GM23338 (cell line): ENCODE data around the gene RALGPS1.

Experiments used
- CREB1 ChIP-seq: fragments of 250-450 bp; sonication (Bioruptor Pico); IDR thresholded peaks from 2 replicates; pipeline ENCODE4 v1.5.0; 2020; ENCODE audit warnings: low read depth, mild to moderate bottlenecking, moderate library complexity
- CTCF ChIP-seq, 2 experiments: fragments of 200-600 bp in 1 of 2; sonication (generic) in 1 of 2; conservative IDR thresholded peaks; 2 replicates each; pipeline versions ENCODE4 v1.5.1 to v1.6.1; 2016 to 2017; ENCODE audit warnings: antibody characterized with exemption in 2 of 2, low read depth in 2 of 2, mild to moderate bottlenecking in 2 of 2, moderate library complexity in 1 of 2
- ETS1 ChIP-seq: IDR thresholded peaks from 2 replicates; pipeline ENCODE4 v1.6.1; 2016; ENCODE audit warnings: antibody characterized with exemption
- EZH2 ChIP-seq: fragments of 200-600 bp; sonication (generic); IDR thresholded peaks from one replicate; pipeline ENCODE4 v1.8.0; 2017; ENCODE audit warnings: antibody characterized with exemption, mild to moderate bottlenecking, low read depth; ENCODE audit not compliant: unreplicated experiment
- EZH2phosphoT487 ChIP-seq: fragments of 200-600 bp; sonication (generic); IDR thresholded peaks from one replicate; pipeline ENCODE4 v1.8.1; 2018; ENCODE audit warnings: antibody characterized with exemption; ENCODE audit not compliant: unreplicated experiment
- JUNB ChIP-seq: IDR thresholded peaks from one replicate; pipeline ENCODE4 v1.6.1; 2016; ENCODE audit warnings: antibody characterized with exemption; ENCODE audit not compliant: unreplicated experiment
- NANOG ChIP-seq: IDR thresholded peaks from 2 replicates; pipeline ENCODE4 v1.6.1; 2016; ENCODE audit warnings: antibody characterized with exemption, borderline replicate concordance
- POLR2AphosphoS5 ChIP-seq: IDR thresholded peaks from 2 replicates; pipeline ENCODE4 v1.6.1; 2016; ENCODE audit warnings: antibody characterized with exemption, low read depth
- REST ChIP-seq: IDR thresholded peaks from one replicate; pipeline ENCODE4 v1.6.1; 2018; ENCODE audit warnings: antibody characterized with exemption; ENCODE audit not compliant: unreplicated experiment
- STAT1 ChIP-seq: IDR thresholded peaks from one replicate; pipeline ENCODE4 v1.6.1; 2016; ENCODE audit warnings: antibody characterized with exemption; ENCODE audit not compliant: unreplicated experiment
- ZNF114 ChIP-seq: fragments of 250-450 bp; sonication (Bioruptor Pico); IDR thresholded peaks from 2 replicates; pipeline ENCODE4 v1.5.0; 2020; ENCODE audit warnings: mild to moderate bottlenecking, moderate library complexity
- ZNF331 ChIP-seq: fragments of 250-450 bp; sonication (Bioruptor Pico); IDR thresholded peaks from 2 replicates; pipeline ENCODE4 v1.5.0; 2020; ENCODE audit warnings: low read depth, mild to moderate bottlenecking, moderate library complexity
- ZNF462 ChIP-seq: fragments of 250-450 bp; sonication (Bioruptor Pico); IDR thresholded peaks from 2 replicates; pipeline ENCODE4 v1.5.0; 2020; ENCODE audit warnings: mild to moderate bottlenecking, moderate library complexity

- TF ChIP-seq EZH2, result no peak
- no peak for TF ChIP-seq CTCF (conservative IDR thresholded peaks at IDR 0.05; ENCODE audit: low read depth in 2 of 2)
- TF ChIP-seq EZH2phosphoT487, result no peak
- TF ChIP-seq POLR2AphosphoS5, result no peak
- no peak for TF ChIP-seq REST
- TF ChIP-seq CREB1, result no peak
- TF ChIP-seq ZNF114 (CRISPR knock-in tag), result no peak
- no peak for TF ChIP-seq NANOG
- no peak for TF ChIP-seq JUNB
- no peak for TF ChIP-seq ZNF331 (CRISPR knock-in tag)
- TF ChIP-seq STAT1, result no peak
- TF ChIP-seq ETS1, result no peak
- no peak for TF ChIP-seq ZNF462 (CRISPR knock-in tag)
These were observed 338.9 kb downstream of the RALGPS1 start for GRCh38 chr9:127253446-127253845.
